Endodermal cell (in vitro differentiated cells): ENCODE data around the gene XRN1. TPM values are rescaled to one million over a fixed set of nuclear protein-coding genes. Genes with fewer than 3 reads are reported as not detected.
"Not testable (repeated sequence)": the region's sequence is repeated elsewhere in the genome, so short reads cannot be mapped to it uniquely, and the experiment has no call there.

Experiments used
- DNase-seq: peaks from one replicate; pipeline ENCODE4 v3.0.0-alpha.2; 2017
- H3K27ac ChIP-seq: 2 replicates; pipeline ENCODE4 v1.5.1; 2013; ENCODE audit warnings: mild to moderate bottlenecking, low read depth, low read length, moderate library complexity
- H3K27me3 ChIP-seq: 2 replicates; pipeline ENCODE4 v1.6.1; 2013; ENCODE audit warnings: mild to moderate bottlenecking, low read length, moderate library complexity; ENCODE audit not compliant: insufficient read depth, control insufficient read depth, poor library complexity, severe bottlenecking
- H3K36me3 ChIP-seq: 2 replicates; pipeline ENCODE4 v1.7.0; 2013; ENCODE audit warnings: mild to moderate bottlenecking, low read length, moderate library complexity; ENCODE audit not compliant: control insufficient read depth, insufficient read depth
- H3K4me1 ChIP-seq: one replicate; pipeline ENCODE4 v1.7.0; 2013; ENCODE audit warnings: low read length; ENCODE audit not compliant: control insufficient read depth, insufficient read depth
- H3K4me3 ChIP-seq: 2 replicates; pipeline ENCODE4 v1.5.1; 2013; ENCODE audit warnings: mild to moderate bottlenecking, low read length, moderate library complexity
- H3K9ac ChIP-seq: 2 replicates; pipeline ENCODE4 v1.6.1; 2013; ENCODE audit warnings: mild to moderate bottlenecking, low read length, moderate library complexity; ENCODE audit not compliant: poor library complexity, severe bottlenecking; ENCODE audit errors: extremely low read depth
- H3K9me3 ChIP-seq: 2 replicates; pipeline ENCODE4 v1.6.1; 2013; ENCODE audit warnings: mild to moderate bottlenecking, low read length, moderate library complexity; ENCODE audit not compliant: control insufficient read depth
- H3K27ac Mint-ChIP-seq: 2 replicates; pipeline ENCODE4 v1.8.0; 2020; ENCODE audit warnings: mixed read lengths
- H3K27me3 Mint-ChIP-seq: 2 replicates; pipeline ENCODE4 v1.8.0; 2021; ENCODE audit warnings: mild to moderate bottlenecking, mixed read lengths; ENCODE audit not compliant: insufficient read depth
- H3K36me3 Mint-ChIP-seq: 2 replicates; pipeline ENCODE4 v1.8.0; 2020; ENCODE audit warnings: low read depth, mixed read lengths
- H3K4me1 Mint-ChIP-seq: 2 replicates; pipeline ENCODE4 v1.8.0; 2020; ENCODE audit warnings: mixed read lengths
- H3K4me3 Mint-ChIP-seq: 2 replicates; pipeline ENCODE4 v1.8.0; 2020; ENCODE audit warnings: mild to moderate bottlenecking, moderate library complexity, mixed read lengths
- H3K9me3 Mint-ChIP-seq: 2 replicates; pipeline ENCODE4 v1.8.0; 2020; ENCODE audit warnings: mild to moderate bottlenecking, mixed read lengths
- WGBS, 2 experiments: methylation state at CpG; one replicate each; pipeline versions ENCODE4 v1.1.5 to v1.1.7; 2013; ENCODE audit warnings: missing lambda C conversion rate in 2 of 2, mixed read lengths in 1 of 2; ENCODE audit not compliant: insufficient coverage in 1 of 2, insufficient read length in 1 of 2; 5-methylcytosine and 5-hydroxymethylcytosine counted together
- total RNA-seq, 2 donors: library from RNA; stranded (reverse); fragmentation: NEBNext Ultra II Directional in 1 of 2; extraction: Animal tissue kit (Norgen Biotek cat#: 25700) in 1 of 2; gene quantifications; 2 replicates in 1 of 2; 3 replicates in 1 of 2; pipeline ENCODE4 v1.2.1, GENCODE V29; 2021
- TF ChIP-seq, protein P1 (sequence below): fragments of 200-600 bp; sonication (generic); conservative IDR thresholded peaks from 2 replicates; pipeline ENCODE4 v1.5.0; 2021; ENCODE audit warnings: antibody characterized with exemption, mild to moderate bottlenecking

XRN1 gene
- total RNA-seq, 2 donors from 2014 or later = 27.6 to 29.3 TPM

- 100% methylated on average over 1 of the region's 1 CpG; no CpG with 5 or more reads in 1 of the 2 experiments for WGBS, 2 experiments
- Histone ChIP-seq H3K27me3 (no peaks in the 10 kb centered on the region), H3K27ac (no peak overlapping the region), H3K9ac (no peak overlapping the region), H3K9me3 (peaks cover 3% of the 10 kb centered on the region), H3K4me3 (no peak overlapping the region), H3K36me3 (peaks cover 33% of the 10 kb centered on the region), H3K4me1 (no peaks in the 10 kb centered on the region)
- H3K27me3 Mint-ChIP-seq = no peaks in the 10 kb centered on the region
- peaks cover 7% of the 10 kb centered on the region for H3K9me3 Mint-ChIP-seq
- peaks cover 44% of the 10 kb centered on the region for H3K36me3 Mint-ChIP-seq
- no peak overlapping the region for H3K27ac Mint-ChIP-seq
- no peak overlapping the region for H3K4me3 Mint-ChIP-seq
- no peaks in the 10 kb centered on the region for H3K4me1 Mint-ChIP-seq
- no peak for DNase-seq
- TF ChIP-seq, protein P1, sequence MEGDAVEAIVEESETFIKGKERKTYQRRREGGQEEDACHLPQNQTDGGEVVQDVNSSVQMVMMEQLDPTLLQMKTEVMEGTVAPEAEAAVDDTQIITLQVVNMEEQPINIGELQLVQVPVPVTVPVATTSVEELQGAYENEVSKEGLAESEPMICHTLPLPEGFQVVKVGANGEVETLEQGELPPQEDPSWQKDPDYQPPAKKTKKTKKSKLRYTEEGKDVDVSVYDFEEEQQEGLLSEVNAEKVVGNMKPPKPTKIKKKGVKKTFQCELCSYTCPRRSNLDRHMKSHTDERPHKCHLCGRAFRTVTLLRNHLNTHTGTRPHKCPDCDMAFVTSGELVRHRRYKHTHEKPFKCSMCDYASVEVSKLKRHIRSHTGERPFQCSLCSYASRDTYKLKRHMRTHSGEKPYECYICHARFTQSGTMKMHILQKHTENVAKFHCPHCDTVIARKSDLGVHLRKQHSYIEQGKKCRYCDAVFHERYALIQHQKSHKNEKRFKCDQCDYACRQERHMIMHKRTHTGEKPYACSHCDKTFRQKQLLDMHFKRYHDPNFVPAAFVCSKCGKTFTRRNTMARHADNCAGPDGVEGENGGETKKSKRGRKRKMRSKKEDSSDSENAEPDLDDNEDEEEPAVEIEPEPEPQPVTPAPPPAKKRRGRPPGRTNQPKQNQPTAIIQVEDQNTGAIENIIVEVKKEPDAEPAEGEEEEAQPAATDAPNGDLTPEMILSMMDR = no peak
Measured at GRCh38 chr3:142310439-142310838, 137.4 kb downstream of the XRN1 start.

- H3K4me3 ChIP-seq, H3K4me3 Mint-ChIP-seq, H3K27me3 ChIP-seq, H3K4me1 Mint-ChIP-seq, H3K4me1 ChIP-seq, H3K27ac ChIP-seq, DNase-seq, H3K27ac Mint-ChIP-seq, H3K27me3 Mint-ChIP-seq, H3K36me3 ChIP-seq, H3K9ac ChIP-seq: not testable (repeated sequence)
- Mint-ChIP-seq H3K9me3 (peaks cover 67% of the 10 kb centered on the region), H3K36me3 (peaks cover 46% of the 10 kb centered on the region)
- peaks cover 18% of the 10 kb centered on the region for H3K9me3 ChIP-seq
- WGBS, 2 experiments = 95 to 100% methylated on average over 1 to 3 of the region's 3 CpGs
Measured at GRCh38 chr3:142302847-142303246, 145.0 kb downstream of the XRN1 start.

- no peaks in the 10 kb centered on the region for H3K27me3 ChIP-seq
- DNase-seq = no peak
- Mint-ChIP-seq H3K27ac (no peak overlapping the region), H3K36me3 (peaks cover 17% of the 10 kb centered on the region), H3K4me1 (no peaks in the 10 kb centered on the region), H3K4me3 (no peak overlapping the region), H3K27me3 (no peaks in the 10 kb centered on the region), H3K9me3 (peaks cover 43% of the 10 kb centered on the region)
- peaks cover 12% of the 10 kb centered on the region for H3K9me3 ChIP-seq
- H3K9ac ChIP-seq = no peak overlapping the region
- no peak overlapping the region for H3K4me3 ChIP-seq
- no peaks in the 10 kb centered on the region for H3K36me3 ChIP-seq
- WGBS, 2 experiments = 98% methylated on average over 2 of the region's 2 CpGs; no CpG with 5 or more reads in 1 of the 2 experiments
- H3K4me1 ChIP-seq = no peaks in the 10 kb centered on the region
- TF ChIP-seq, protein P1 = no peak
- H3K27ac ChIP-seq = no peak overlapping the region
Measured at GRCh38 chr3:142298626-142299025, 149.2 kb downstream of the XRN1 start.

GRCh38 chr3:142296507-142296906 is 151.3 kb downstream of the XRN1 start:
- peaks cover 28% of the 10 kb centered on the region for H3K9me3 Mint-ChIP-seq

More at GRCh38 chr3:142296507-142296906, 151.3 kb downstream of the XRN1 start:
- Histone ChIP-seq H3K4me1 (no peaks in the 10 kb centered on the region), H3K4me3 (no peak overlapping the region), H3K9me3 (no peaks in the 10 kb centered on the region), H3K9ac (no peak overlapping the region), H3K27ac (no peak overlapping the region), H3K36me3 (no peaks in the 10 kb centered on the region), H3K27me3 (no peaks in the 10 kb centered on the region)
- no peak for DNase-seq
- H3K4me1 Mint-ChIP-seq = no peaks in the 10 kb centered on the region
- H3K27me3 Mint-ChIP-seq = no peaks in the 10 kb centered on the region
- TF ChIP-seq, protein P1 = no peak
- no peak overlapping the region for H3K27ac Mint-ChIP-seq
- WGBS, 2 experiments = 84 to 100% methylated on average over 1 of the region's 1 CpG
- H3K4me3 Mint-ChIP-seq = no peak overlapping the region
- H3K36me3 Mint-ChIP-seq = peaks cover 7% of the 10 kb centered on the region
